Measurements from ENCODE around the gene XRRA1.
"Not testable (repeated sequence)": the region's sequence is repeated elsewhere in the genome, so short reads cannot be mapped to it uniquely, and the experiment has no call there.

Gene XRRA1

DNA sequence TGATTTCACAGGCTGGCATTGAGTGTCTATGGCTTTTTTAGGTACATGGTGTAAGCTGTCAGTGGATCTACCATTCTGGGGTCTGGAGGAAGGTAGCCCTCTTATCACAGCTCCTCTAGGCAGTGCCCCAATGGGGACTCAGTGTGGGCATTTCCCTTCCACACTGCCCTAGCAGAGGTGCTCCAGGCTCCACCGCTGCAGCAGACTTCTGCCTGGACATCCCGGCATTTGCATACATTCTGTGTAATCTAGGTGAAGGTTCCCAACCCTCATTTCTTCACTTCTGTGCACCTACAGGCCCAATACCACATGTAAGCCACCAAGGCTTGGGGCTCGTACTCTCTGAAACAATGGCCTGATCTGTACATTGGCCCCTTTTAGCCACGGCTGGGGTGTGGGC, 122.0 kb downstream of the XRRA1 start:
- DNase-seq (ENCODE audit: low read depth) = no peak

DNA sequence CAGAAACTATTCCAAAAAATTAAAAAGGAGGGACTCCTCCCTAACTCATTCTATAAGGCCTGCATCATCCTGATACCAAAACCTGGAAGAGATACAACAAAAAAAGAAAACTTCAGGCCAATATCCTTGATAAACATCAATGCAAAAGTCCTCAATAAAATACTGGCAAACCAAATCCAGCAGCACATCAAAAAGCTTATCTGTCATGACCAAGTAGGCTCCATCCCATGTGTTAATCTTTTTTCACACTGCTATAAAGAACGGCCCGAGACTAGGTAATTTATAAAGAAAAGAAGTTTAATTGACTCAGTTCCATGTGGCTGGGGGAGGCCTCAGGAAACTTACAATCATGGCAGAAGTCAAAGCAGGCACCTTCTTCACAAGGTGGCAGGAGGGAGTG, 123.3 kb downstream of the XRRA1 start:
- DNase-seq (ENCODE audit: low read depth) = not testable (repeated sequence)

DNA sequence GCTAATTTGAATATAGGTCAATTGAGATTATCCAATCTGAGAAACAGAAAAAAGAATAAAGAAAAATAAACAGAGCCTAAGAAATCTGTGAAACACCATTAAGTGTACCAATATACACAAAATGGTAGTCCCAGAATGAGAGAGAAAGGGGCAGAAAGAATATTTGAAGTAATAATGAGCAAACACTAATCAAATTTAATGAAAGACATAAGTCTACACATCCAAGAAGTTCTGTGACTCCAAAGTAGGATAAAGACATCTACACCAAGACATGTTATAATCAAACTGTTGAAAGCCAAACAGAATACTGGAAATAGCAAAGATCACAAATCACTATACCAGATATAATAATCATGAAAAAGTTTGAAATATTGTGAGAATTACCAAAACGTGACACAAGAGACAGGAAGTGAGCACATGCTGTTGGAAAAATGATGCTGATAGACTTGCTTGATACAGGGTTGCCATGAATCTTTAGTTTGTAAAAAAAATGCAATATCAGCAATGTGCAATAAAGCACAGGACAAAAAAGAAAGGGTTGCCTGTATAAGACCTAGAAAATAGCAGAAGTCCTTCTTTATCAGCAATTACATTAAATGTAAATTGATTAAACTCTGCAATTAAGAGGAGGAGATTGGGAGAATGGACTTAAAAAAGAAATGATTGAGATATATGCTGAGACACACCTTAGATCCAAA, 124.5 kb downstream of the XRRA1 start:
- no peak for DNase-seq (ENCODE audit: low read depth)

DNA sequence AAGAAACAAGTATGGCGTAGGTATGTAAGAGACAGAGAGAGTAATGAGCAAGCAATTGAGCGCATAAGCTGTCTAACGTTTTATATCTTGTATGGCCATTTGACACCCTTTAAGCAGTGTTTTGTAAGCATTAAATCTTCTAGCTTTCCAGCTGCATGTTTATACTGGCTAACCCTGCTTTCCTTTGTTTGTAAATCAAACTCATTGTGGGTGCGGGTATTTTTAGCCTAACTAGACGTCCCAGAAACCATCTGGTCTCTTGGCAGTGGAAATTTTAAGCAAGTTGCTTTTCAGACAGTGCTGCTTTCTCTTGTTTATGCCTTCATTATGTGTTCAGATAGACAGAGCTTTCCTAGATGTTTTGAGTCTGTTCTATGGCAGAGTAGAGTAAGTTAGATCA, 126.7 kb downstream of the XRRA1 start:
- DNase-seq (ENCODE audit: low read depth) = no peak

DNA sequence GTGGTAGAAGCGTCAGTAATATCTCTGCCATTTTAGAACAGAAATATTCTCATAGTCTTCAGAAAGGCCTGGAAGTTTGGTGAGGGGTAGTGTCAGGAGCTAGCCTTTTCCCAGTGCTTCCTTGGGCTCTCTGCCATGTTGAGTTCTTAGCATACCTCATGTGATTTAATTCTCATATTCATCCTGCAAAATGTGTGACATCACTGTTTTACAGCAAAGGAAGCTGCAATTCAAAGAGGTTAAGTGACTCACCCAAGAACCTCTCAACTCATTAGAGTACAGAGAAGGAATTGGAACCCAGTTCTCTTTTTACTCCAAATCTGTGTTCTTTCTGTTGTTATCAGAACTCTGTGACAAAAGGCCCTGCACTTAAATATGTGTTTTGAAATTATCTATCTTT, 128.1 kb downstream of the XRRA1 start:
- DNase-seq (ENCODE audit: low read depth) = no peak

DNA sequence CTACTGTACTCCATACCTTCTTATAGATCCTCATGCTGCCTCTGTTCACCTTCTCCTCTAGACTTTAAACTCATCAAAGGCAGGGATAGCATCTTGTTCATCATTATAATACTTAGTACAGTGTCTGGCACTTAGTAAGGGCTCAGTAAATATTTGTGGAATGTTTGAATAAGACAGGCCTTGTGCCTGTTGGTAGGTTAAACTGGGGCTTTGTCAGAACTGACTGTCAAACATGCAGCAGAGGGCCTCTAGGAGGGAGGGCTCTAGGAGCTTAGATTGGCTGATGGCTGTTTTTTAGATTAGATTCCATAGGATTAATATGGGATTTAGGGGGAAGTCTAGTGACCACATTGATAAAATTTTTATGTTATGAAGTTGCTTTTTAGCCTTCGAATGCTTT, 129.5 kb downstream of the XRRA1 start:
- DNase-seq (ENCODE audit: low read depth) = no peak

DNA sequence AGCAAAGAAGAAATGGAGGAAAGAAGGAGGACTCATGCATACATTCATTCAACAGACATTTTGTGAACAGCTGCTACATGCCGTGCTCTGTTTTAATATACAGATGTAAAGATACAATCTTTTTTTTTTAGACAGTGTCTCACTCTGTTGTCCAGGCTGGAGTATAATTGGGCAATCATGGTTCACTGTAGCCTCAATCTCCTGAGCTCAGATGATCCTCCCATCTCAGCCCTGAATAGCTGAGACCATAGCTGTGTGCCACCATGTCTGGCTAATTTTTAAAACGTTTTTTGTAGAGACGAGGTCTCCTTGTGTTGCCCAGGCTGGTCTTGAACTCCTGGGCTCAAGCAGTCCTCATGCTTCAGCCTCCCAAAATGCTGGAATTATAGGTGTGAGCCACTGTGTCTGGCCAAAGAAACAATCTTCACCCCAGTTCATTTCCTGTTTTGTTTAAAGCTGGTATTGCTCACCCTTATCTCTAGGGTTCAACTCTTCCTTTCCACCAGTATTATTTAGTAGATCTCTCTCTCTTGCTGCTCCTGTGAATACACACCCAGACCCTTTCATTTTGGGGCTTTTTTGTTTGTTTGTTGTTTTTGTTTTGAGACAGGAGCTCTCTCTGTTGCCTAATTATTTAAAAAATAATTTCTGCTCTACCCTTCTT, 130.5 kb downstream of the XRRA1 start:
- DNase-seq (ENCODE audit: low read depth) = no peak

DNA sequence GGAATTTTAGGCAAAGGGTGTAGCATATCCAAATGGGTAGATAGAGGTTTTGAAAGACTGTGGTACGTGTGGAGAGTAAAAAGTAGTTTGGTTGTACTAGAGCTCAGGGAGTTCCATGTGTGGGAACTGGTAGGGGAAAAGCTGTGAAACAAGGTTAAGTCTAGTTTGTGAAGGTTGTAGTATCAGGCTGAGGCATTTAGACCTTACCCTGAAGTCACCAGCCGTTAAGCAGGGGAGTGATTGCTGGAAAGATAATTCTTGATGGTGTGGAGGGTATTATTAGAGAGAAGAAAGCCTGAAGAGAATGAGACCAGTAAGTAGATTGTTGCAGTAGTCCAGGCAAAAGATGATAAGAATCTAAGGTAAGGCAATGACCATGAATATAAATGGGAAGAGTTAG, 132.2 kb downstream of the XRRA1 start:
- DNase-seq (ENCODE audit: low read depth) = no peak

DNA sequence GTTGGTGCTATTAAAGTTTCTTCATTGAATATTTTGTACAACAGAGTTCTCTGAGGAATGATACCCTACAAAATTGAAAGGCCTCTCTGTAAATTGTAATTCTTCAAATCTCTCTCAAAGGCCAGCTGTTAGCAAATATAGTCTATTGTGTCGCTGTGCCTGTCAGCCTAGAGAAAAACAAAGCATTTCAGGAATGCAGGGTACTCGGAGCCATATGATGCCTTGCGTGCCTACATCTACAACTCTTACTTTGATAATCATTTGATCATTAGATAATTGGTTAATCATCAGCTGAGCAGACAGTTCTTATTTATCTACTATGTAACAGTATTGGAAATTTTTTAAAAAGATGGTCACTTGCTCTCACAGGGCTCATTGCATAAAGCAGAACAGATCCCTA, 132.9 kb downstream of the XRRA1 start:
- DNase-seq (ENCODE audit: low read depth) = no peak

DNA sequence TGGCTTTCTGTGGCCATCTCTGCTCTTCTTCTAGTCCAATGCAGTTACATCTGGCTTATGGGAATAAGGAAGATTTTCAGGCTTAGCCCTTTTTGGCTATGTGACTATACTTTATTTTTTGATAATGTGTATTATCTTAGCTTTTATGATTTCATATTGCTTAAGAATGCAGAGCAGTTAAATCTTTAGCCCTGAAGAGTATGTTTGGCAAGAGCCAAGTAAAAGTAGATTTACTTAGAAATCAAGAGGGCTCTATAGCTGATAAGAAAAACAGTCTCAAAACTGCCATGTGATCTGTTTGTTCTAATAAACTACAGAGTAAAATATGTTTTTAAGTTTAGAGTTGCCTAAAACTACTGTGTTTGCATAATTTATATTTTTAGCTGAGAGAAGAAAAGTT, 139.1 kb downstream of the XRRA1 start:
- DNase-seq (ENCODE audit: low read depth) = no peak

DNA sequence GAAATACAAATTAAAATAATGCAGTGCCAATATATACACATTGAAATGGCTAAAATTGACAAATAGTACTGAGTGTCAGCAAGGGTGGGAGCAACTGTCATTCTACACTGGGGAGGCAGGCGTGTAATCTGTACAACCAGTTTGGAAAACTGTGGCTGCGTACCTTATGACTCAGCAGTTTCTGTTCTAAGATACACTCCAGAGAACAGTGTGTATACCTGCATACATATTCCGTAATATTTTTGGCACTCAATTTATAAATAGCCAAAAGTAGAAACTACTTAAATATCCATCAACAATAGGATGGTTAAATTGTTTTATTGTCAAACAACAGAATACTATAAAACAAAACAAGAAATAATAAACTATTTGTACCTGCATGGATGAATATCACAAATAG, 142.6 kb downstream of the XRRA1 start:
- no peak for DNase-seq (ENCODE audit: low read depth)

DNA sequence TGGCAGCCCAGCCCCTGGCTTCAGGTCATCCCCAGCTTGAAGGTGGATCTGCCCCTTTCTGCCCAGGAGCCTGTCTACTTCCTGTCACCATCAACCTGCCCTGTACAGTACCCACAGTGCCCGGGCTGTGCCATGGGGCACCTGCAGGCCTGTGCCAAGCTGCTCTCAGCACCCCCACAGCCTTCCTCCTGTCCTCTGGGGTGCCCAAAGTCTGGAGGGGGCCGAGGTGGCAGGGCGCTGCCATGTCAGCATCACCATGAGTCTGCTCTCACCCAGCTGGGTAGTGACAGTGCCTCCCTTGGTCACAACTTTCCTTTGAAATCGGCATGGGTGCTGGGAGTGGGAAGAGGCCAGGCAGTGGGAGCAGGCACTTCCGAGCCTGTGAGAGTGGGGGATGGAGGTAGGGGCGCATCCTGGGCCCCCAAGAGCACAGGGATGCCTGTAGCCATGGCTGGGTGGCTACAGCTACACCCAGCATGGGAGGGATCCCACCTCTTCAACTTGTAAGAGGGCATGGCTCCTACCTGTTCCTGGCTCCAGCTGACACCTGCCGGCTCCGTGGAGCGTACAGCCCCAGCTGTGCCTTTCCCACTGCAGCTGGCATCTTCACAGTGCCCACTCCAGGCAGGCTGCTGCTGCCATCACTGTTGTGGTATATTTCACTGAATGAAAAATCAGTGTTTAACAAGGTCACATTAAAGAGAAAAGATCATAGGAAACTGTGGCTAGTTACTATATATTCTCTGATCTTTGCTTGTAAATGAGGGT, 157.4 kb downstream of the XRRA1 start:
- DNase-seq (ENCODE audit: low read depth) = no peak
